ENCODE results near the gene CYP2D6.
"Not testable (repeated sequence)": the region's sequence is repeated elsewhere in the genome, so short reads cannot be mapped to it uniquely, and the experiment has no call there.

The CYP2D6 gene

GRCh38 chr22:42158456-42159132 is 28.0 kb upstream of the CYP2D6 start:
- no peak for DNase-seq (ENCODE audit: low read depth)

GRCh38 chr22:42156598-42156997 is 26.0 kb upstream of the CYP2D6 start:
- no peak for DNase-seq (ENCODE audit: low read depth)

GRCh38 chr22:42156121-42156520 is 25.5 kb upstream of the CYP2D6 start:
- DNase-seq (ENCODE audit: low read depth) = no peak

- DNase-seq (ENCODE audit: low read depth) = no peak
Observed at GRCh38 chr22:42155053-42155543, 24.5 kb upstream of the CYP2D6 start.

- no peak for DNase-seq (ENCODE audit: low read depth)
Observed at GRCh38 chr22:42154293-42155052, 23.9 kb upstream of the CYP2D6 start.

GRCh38 chr22:42152661-42153270 is 22.2 kb upstream of the CYP2D6 start:
- DNase-seq (ENCODE audit: low read depth) = no peak

DNA sequence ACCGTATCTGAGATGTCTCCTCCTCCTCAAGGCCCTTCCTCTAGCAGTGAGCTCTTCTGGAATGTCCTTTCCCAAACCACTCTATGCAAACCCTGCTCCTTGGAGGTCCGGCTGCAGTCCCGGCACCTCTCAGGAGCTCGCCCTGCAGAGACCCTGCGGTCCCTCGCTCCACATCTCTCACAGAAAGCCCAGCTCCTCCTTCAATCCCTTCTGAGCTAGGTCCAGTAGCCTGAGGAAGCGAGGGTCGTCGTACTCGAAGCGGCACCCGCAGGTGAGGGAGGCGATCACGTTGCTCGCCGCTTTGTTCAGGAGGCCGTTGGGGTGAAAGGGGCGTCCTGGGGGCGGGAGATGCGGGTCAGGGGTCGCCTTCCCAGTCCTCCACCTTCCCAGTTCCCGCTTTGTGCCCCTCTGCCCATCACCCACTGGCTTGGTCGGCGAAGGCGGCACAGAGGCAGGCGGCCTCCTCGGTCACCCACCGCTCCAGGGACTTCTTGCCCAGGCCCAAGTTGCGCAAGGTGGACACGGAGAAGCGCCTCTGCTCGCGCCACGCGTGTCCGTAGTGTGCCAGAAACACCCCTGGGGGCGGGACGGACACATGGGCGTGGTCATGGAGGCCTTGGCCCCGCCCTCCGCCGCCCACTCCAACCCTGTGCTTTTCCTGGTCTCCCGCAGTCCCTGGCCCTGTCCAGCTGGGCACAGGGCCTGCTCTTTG is 21.5 kb upstream of the CYP2D6 start:
- DNase-seq (ENCODE audit: low read depth) = no peak

- DNase-seq (ENCODE audit: low read depth) = no peak
Observed at GRCh38 chr22:42150727-42151590, 20.3 kb upstream of the CYP2D6 start.

DNA sequence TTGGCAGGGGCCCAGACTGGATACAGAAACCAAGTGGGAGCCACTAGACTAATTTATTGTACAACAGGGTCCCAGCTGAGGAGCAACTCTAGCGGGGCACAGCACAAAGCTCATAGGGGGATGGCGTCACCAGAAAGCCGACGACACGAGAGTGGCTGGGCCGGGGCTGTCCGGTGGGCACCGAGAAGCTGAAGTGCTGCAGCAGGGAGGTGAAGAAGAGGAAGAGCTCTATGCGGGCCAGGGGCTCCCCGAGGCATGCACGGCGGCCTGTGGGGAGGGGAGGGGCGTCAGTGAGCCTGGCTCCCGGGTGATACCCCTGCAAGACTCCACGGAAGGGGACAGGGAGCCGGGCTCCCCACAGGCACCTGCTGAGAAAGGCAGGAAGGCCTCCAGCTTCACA is 19.2 kb upstream of the CYP2D6 start:
- DNase-seq (ENCODE audit: low read depth) = not testable (repeated sequence)

DNA sequence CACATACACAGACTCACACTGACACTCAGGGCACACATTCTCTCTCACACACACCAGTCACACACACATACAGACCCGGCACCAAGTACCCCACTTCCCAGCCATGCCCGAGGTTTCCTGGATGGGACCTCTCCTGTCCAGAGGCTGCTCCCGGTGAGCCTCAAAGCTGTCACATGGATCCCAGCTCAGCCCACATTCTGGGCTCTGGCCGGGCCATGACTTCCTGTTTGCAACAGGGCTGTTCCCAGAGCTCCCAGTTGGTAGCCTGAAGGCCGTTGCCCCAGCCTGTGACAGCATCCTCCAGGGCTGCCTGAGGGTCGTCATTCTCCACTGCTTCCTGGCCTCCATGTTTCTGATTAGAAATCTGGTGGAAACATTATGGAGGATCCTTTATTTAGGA is 14.6 kb upstream of the CYP2D6 start:
- no peak for DNase-seq (ENCODE audit: low read depth)

GRCh38 chr22:42143859-42144822 is 13.5 kb upstream of the CYP2D6 start:
- not testable (repeated sequence) for DNase-seq (ENCODE audit: low read depth)

DNA sequence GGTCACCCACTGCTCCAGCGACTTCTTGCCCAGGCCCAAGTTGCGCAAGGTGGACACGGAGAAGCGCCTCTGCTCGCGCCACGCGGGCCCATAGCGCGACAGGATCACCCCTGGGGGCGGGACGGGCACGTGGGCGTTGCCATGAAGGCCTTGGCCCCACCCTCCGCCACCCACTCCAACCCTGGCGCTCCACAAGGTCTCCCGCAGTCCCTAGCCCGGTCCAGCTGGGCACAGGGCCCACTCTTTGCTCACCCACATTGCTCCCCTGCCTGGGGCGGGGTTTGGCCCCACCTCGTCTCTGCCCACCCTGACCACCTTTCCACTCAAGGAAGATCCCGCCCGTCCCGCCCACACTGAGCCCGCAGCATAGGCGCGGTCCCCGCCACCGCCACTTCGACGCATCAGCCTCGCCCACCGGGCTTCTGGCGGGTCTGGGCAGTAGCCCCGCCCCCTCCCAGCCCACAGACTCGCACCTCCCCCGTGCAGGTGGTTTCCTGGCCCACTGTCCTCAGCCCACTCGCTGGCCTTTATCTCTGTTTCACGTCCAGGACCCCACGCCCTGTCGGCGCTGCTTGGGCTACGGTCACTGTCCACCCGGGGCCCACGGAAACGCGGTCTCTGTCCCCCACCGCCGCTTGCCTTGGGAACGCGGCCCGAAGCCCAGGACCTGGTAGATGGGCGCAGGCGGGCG is 12.3 kb upstream of the CYP2D6 start:
- no peak for DNase-seq (ENCODE audit: low read depth)

- not testable (repeated sequence) for DNase-seq (ENCODE audit: low read depth)
Observed at GRCh38 chr22:42141307-42142057, 10.9 kb upstream of the CYP2D6 start.

- not testable (repeated sequence) for DNase-seq (ENCODE audit: low read depth)
Observed at GRCh38 chr22:42140153-42140552, 9.5 kb upstream of the CYP2D6 start.

GRCh38 chr22:42139508-42139907 is 8.9 kb upstream of the CYP2D6 start:
- DNase-seq (ENCODE audit: low read depth) = not testable (repeated sequence)

DNA sequence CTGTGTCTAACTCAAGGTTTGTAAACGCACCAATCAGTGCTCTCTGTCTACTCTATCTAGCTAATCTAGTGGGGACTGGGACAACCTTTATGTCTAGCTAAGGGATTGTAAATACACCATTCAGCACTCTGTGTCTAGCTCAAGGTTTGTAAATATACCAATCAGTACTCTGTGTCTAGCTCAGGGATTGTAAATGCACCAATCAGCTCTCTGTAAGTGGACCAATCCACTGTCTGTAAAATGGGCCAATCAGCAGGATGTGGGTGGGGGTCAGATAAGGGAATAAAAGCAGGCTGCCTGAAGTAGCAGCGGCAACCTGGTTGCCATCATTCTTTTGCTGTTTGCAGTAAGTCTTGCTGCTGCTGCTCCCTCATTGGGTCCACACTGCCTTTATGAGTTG is 8.4 kb upstream of the CYP2D6 start:
- DNase-seq (ENCODE audit: low read depth) = no peak

DNA sequence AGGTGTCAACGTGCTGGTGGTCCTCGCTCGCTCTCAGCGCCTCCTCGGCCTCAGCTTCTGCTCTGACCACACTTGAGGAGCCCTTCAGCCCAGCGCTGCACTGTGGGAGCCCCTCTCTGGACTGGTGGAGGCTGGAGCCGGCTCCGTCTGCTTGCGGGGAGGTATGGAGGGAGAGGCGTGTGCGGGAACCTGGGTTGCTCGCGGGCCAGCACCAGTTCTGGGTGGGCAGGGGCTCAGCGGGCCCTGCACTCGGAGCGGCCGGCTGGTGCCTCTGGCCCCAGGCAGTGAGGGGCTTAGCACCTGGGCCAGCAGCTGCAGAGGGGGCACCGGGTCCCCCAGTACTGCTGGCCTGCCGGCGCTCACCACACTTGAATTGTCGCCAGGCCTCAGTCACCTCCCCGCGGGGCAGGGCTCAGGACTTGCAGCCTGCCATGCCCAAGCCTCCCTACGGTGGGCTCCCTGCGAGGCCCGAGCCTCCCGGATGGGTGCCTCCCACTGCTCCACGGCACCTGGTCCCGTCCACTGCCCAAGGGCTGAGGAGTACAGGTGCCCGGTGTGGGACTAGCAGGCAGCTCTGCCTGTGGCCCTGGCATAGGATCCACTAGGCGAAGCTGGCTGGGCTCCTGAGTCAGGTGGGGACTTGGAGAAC is 7.6 kb upstream of the CYP2D6 start:
- no peak for DNase-seq (ENCODE audit: low read depth)

GRCh38 chr22:42135688-42136087 is 5.1 kb upstream of the CYP2D6 start:
- DNase-seq (ENCODE audit: low read depth) = not testable (repeated sequence)
